ENCODE measurements around the gene ACER2. TPM values are rescaled to one million over a fixed set of nuclear protein-coding genes. Genes with fewer than 3 reads are reported as not detected.

The ACER2 gene
- 4.5 TPM for polyA plus RNA-seq (2013, experiment 1 of 2)
- polyA plus RNA-seq (2013, experiment 2 of 2), result 4.6 TPM

DNA sequence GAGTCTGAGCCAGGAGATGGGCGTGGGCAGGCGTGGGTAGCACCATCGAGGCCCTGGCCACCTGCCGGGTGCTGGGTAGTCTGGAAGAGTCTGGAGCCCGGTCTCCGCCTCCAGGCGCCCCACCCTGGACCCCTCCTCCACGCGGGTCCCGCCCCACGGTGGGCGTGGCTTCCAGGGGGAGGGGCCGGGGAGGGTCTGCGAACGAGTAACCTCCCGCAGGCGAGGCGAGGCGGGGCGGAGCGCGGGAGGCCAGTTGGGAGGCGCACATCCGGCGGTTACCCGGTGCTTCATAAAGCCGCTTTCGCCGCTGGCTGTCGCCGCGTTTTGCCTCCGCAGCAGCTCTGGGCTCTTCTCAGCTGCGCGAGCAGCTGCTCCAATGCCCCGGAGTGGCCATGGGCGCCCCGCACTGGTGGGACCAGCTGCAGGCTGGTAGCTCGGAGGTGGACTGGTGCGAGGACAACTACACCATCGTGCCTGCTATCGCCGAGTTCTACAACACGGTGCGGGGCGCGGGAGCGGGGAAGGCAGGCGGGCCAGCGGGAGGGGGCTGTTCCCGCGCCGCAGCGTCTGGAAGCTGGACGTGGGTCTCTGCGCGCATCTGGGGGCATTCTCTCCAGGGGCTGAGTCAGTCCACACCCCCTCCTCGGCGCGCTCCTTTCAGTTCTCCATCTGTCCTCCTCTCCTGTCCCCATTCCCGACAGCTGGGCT, at the start of gene ACER2:
Gene ACER2, plus strand, starts transcription at position 317 of the 708 bp plus-strand sequence. Its CDS starts 76 bp downstream, at position 393.
- Histone ChIP-seq H2BK12ac (ENCODE audit: low read length) (peak within 1 kb of the TSS; percentile 14), H3K4ac (ENCODE audit: low read length) (no peak within 1 kb of the TSS), H2AFZ (ENCODE audit: low read length) (peak within 1 kb of the TSS; percentile 97), H3K18ac (ENCODE audit: low read length) (peak within 1 kb of the TSS; percentile 98), H3K27ac (replicated peaks; ENCODE audit: low read length) (peak within 1 kb of the TSS; percentile 85), H4K91ac (ENCODE audit: low read depth, low read length, poor library complexity) (no peak within 1 kb of the TSS), H3K27me3 (ENCODE audit: control insufficient read depth in 3 of 3, insufficient read depth in 3 of 3, low read depth in 1 of 3, low read length in 3 of 3) (peaks cover 0 to 9% (median 2%) of the 10 kb centered on the region in 3 experiments), H3K14ac (ENCODE audit: low read length) (peak within 1 kb of the TSS; percentile 49), H2BK120ac (ENCODE audit: low read depth, low read length) (peak within 1 kb of the TSS; percentile 53), H4K8ac (ENCODE audit: low read depth, low read length) (no peak within 1 kb of the TSS), H2BK5ac (ENCODE audit: low read length) (peak within 1 kb of the TSS; percentile 62), H2BK15ac (ENCODE audit: low read length) (peak within 1 kb of the TSS; percentile 38), H3K4me2 (ENCODE audit: insufficient read depth, low read length, poor library complexity, severe bottlenecking) (peak within 1 kb of the TSS; percentile 92), H3K79me1 (ENCODE audit: low read depth, low read length) (peaks cover 2% of the 10 kb centered on the region), H3K4me3 (ENCODE audit: low read length in 2 of 2) (peak within 1 kb of the TSS; percentile 60 to 84), H3K9me3 (replicated peaks in 1 of 2; ENCODE audit: control insufficient read depth in 2 of 2, insufficient read depth in 1 of 2, low read depth in 1 of 2, low read length in 2 of 2) (peaks cover 0 to 1% of the 10 kb centered on the region in 2 donors), H3K9ac (ENCODE audit: low read depth, low read length, poor library complexity) (peak within 1 kb of the TSS; percentile 91), H3K36me3 (replicated peaks in 1 of 2; ENCODE audit: control insufficient read depth in 2 of 2, insufficient read depth in 2 of 2, low read length in 2 of 2) (peaks cover 0 to 5% of the 10 kb centered on the region in 2 donors), H2AK5ac (ENCODE audit: low read depth, low read length) (peak within 1 kb of the TSS; percentile 33), H3K4me1 (ENCODE audit: control insufficient read depth in 2 of 2, insufficient read depth in 1 of 2, low read depth in 1 of 2, low read length in 2 of 2) (peaks cover 0 to 4% of the 10 kb centered on the region in 2 donors), H3K23ac (ENCODE audit: low read depth, low read length, poor library complexity) (peak within 1 kb of the TSS; percentile 29)
- whole genome bisulfite sequencing, 2 donors (ENCODE audit: extremely low coverage in 2 of 2, insufficient read length in 2 of 2, insufficient replicate concordance in 1 of 2), result no CpG with 5 or more reads among the region's 61 CpGs
- DNase-seq (ENCODE audit: low spot score), result peak; percentile 90

- no peaks in the 10 kb centered on the region for H3K9me3 ChIP-seq (replicated peaks in 1 of 2; ENCODE audit: control insufficient read depth in 2 of 2, insufficient read depth in 1 of 2, low read depth in 1 of 2, low read length in 2 of 2)
- no peak overlapping the region for H2AFZ ChIP-seq (ENCODE audit: low read length)
- H3K9ac ChIP-seq (ENCODE audit: low read depth, low read length, poor library complexity), result no peak overlapping the region
- H4K91ac ChIP-seq (ENCODE audit: low read depth, low read length, poor library complexity), result no peak overlapping the region
- no peak overlapping the region for H2BK15ac ChIP-seq (ENCODE audit: low read length)
- no peak overlapping the region for H2BK12ac ChIP-seq (ENCODE audit: low read length)
- no peak overlapping the region for H3K4ac ChIP-seq (ENCODE audit: low read length)
- DNase-seq (ENCODE audit: low spot score), result no peak
- no peak overlapping the region for H3K18ac ChIP-seq (ENCODE audit: low read length)
- H3K4me1 ChIP-seq (ENCODE audit: control insufficient read depth in 2 of 2, insufficient read depth in 1 of 2, low read depth in 1 of 2, low read length in 2 of 2), result no peaks in the 10 kb centered on the region
- H2BK120ac ChIP-seq (ENCODE audit: low read depth, low read length), result no peak overlapping the region
- H3K79me1 ChIP-seq (ENCODE audit: low read depth, low read length), result no peaks in the 10 kb centered on the region
- H2BK5ac ChIP-seq (ENCODE audit: low read length), result no peak overlapping the region
- no CpG with 5 or more reads among the region's 2 CpGs for WGBS, 2 donors (ENCODE audit: extremely low coverage in 2 of 2, insufficient read length in 2 of 2, insufficient replicate concordance in 1 of 2)
- no peak overlapping the region for H3K27ac ChIP-seq (replicated peaks; ENCODE audit: low read length)
- H3K4me3 ChIP-seq (ENCODE audit: low read length in 2 of 2), result no peak overlapping the region
- no peak overlapping the region for H3K4me2 ChIP-seq (ENCODE audit: insufficient read depth, low read length, poor library complexity, severe bottlenecking)
- no peak overlapping the region for H4K8ac ChIP-seq (ENCODE audit: low read depth, low read length)
- H3K27me3 ChIP-seq (ENCODE audit: control insufficient read depth in 3 of 3, insufficient read depth in 3 of 3, low read depth in 1 of 3, low read length in 3 of 3), result no peaks in the 10 kb centered on the region
- peaks cover 3 to 85% of the 10 kb centered on the region in 2 donors for H3K36me3 ChIP-seq (replicated peaks in 1 of 2; ENCODE audit: control insufficient read depth in 2 of 2, insufficient read depth in 2 of 2, low read length in 2 of 2)
- H3K14ac ChIP-seq (ENCODE audit: low read length), result no peak overlapping the region
- no peak overlapping the region for H3K23ac ChIP-seq (ENCODE audit: low read depth, low read length, poor library complexity)
- H2AK5ac ChIP-seq (ENCODE audit: low read depth, low read length), result no peak overlapping the region
Measured at GRCh38 chr9:19369107-19369506, 39.7 kb upstream of the ACER2 start.

GRCh38 chr9:19371942-19372341, 36.9 kb upstream of the ACER2 start:
- H3K27ac ChIP-seq (replicated peaks; ENCODE audit: low read length), result no peak overlapping the region
- H2BK5ac ChIP-seq (ENCODE audit: low read length), result no peak overlapping the region
- H3K36me3 ChIP-seq (replicated peaks in 1 of 2; ENCODE audit: control insufficient read depth in 2 of 2, insufficient read depth in 2 of 2, low read length in 2 of 2), result peaks cover 14 to 90% of the 10 kb centered on the region in 2 donors
- no peak overlapping the region for H3K4me3 ChIP-seq (ENCODE audit: low read length in 2 of 2)
- no peak overlapping the region for H2BK120ac ChIP-seq (ENCODE audit: low read depth, low read length)
- no peaks in the 10 kb centered on the region for H3K79me1 ChIP-seq (ENCODE audit: low read depth, low read length)
- no peak overlapping the region for H4K8ac ChIP-seq (ENCODE audit: low read depth, low read length)
- no peak overlapping the region for H3K23ac ChIP-seq (ENCODE audit: low read depth, low read length, poor library complexity)
- no peak overlapping the region for H2BK15ac ChIP-seq (ENCODE audit: low read length)
- no peak overlapping the region for H3K14ac ChIP-seq (ENCODE audit: low read length)
- no CpG with 5 or more reads among the region's 5 CpGs for WGBS, 2 donors (ENCODE audit: extremely low coverage in 2 of 2, insufficient read length in 2 of 2, insufficient replicate concordance in 1 of 2)
- no peak overlapping the region for H3K9ac ChIP-seq (ENCODE audit: low read depth, low read length, poor library complexity)
- H3K27me3 ChIP-seq (ENCODE audit: control insufficient read depth in 3 of 3, insufficient read depth in 3 of 3, low read depth in 1 of 3, low read length in 3 of 3), result no peaks in the 10 kb centered on the region
- no peak overlapping the region for H3K4me2 ChIP-seq (ENCODE audit: insufficient read depth, low read length, poor library complexity, severe bottlenecking)
- no peak overlapping the region for H4K91ac ChIP-seq (ENCODE audit: low read depth, low read length, poor library complexity)
- H3K4ac ChIP-seq (ENCODE audit: low read length), result no peak overlapping the region
- DNase-seq (ENCODE audit: low spot score), result no peak
- no peaks in the 10 kb centered on the region for H3K9me3 ChIP-seq (replicated peaks in 1 of 2; ENCODE audit: control insufficient read depth in 2 of 2, insufficient read depth in 1 of 2, low read depth in 1 of 2, low read length in 2 of 2)
- H3K18ac ChIP-seq (ENCODE audit: low read length), result no peak overlapping the region
- H3K4me1 ChIP-seq (ENCODE audit: control insufficient read depth in 2 of 2, insufficient read depth in 1 of 2, low read depth in 1 of 2, low read length in 2 of 2), result no peaks in the 10 kb centered on the region
- no peak overlapping the region for H2BK12ac ChIP-seq (ENCODE audit: low read length)
- no peak overlapping the region for H2AFZ ChIP-seq (ENCODE audit: low read length)
- H2AK5ac ChIP-seq (ENCODE audit: low read depth, low read length), result no peak overlapping the region

DNA sequence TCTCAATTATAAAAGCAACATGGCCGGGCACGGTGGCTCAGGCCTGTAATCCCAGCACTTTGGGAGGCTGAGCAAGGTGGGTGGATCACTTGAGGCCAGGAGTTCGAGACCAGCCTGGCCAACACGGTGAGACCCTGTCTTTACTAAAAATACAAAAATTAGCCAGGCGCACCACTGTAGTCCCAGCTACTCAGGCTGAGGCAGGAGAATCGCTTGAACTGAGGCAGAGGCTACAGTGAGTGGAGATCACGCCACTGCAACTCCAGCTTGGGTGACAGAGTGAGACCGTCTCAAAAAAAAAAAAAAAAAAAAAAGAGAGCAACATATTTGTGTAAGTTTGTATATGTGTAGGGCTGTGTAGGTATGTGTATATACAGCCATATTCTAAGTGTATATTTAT, 36.2 kb upstream of the ACER2 start:
- Histone ChIP-seq H3K23ac (ENCODE audit: low read depth, low read length, poor library complexity) (no peak overlapping the region), H2BK12ac (ENCODE audit: low read length) (no peak overlapping the region), H3K14ac (ENCODE audit: low read length) (no peak overlapping the region), H3K9ac (ENCODE audit: low read depth, low read length, poor library complexity) (no peak overlapping the region), H3K9me3 (replicated peaks in 1 of 2; ENCODE audit: control insufficient read depth in 2 of 2, insufficient read depth in 1 of 2, low read depth in 1 of 2, low read length in 2 of 2) (no peaks in the 10 kb centered on the region), H3K27ac (replicated peaks; ENCODE audit: low read length) (no peak overlapping the region), H2BK15ac (ENCODE audit: low read length) (no peak overlapping the region), H2BK120ac (ENCODE audit: low read depth, low read length) (no peak overlapping the region), H2AFZ (ENCODE audit: low read length) (no peak overlapping the region), H4K8ac (ENCODE audit: low read depth, low read length) (no peak overlapping the region), H3K4me3 (ENCODE audit: low read length in 2 of 2) (no peak overlapping the region), H2BK5ac (ENCODE audit: low read length) (no peak overlapping the region), H3K36me3 (replicated peaks in 1 of 2; ENCODE audit: control insufficient read depth in 2 of 2, insufficient read depth in 2 of 2, low read length in 2 of 2) (peaks cover 17 to 92% of the 10 kb centered on the region in 2 donors), H2AK5ac (ENCODE audit: low read depth, low read length) (no peak overlapping the region), H4K91ac (ENCODE audit: low read depth, low read length, poor library complexity) (no peak overlapping the region), H3K18ac (ENCODE audit: low read length) (no peak overlapping the region), H3K4me1 (ENCODE audit: control insufficient read depth in 2 of 2, insufficient read depth in 1 of 2, low read depth in 1 of 2, low read length in 2 of 2) (peaks cover 0 to 3% of the 10 kb centered on the region in 2 donors), H3K79me1 (ENCODE audit: low read depth, low read length) (no peaks in the 10 kb centered on the region), H3K4me2 (ENCODE audit: insufficient read depth, low read length, poor library complexity, severe bottlenecking) (no peak overlapping the region), H3K27me3 (ENCODE audit: control insufficient read depth in 3 of 3, insufficient read depth in 3 of 3, low read depth in 1 of 3, low read length in 3 of 3) (no peaks in the 10 kb centered on the region), H3K4ac (ENCODE audit: low read length) (no peak overlapping the region)
- no CpG with 5 or more reads among the region's 8 CpGs for WGBS, 2 donors (ENCODE audit: extremely low coverage in 2 of 2, insufficient read length in 2 of 2, insufficient replicate concordance in 1 of 2)
- DNase-seq (ENCODE audit: low spot score), result no peak
